HEK293 (cell line): ENCODE results near the gene LIMK2.

ENCODE experiments used
- IKZF3 ChIP-seq: fragments of 450-650 bp; IDR thresholded peaks from 2 replicates; pipeline ENCODE4 v1.5.0; 2018; ENCODE audit warnings: missing biosample characterization, mild to moderate bottlenecking, missing genetic modification characterization, moderate library complexity
- KLF8 ChIP-seq: fragments of 450-650 bp; formaldehyde crosslinking; IDR thresholded peaks from 2 replicates; pipeline ENCODE4 v1.5.1; 2016; ENCODE audit warnings: missing biosample characterization, missing genetic modification characterization
- PATZ1 ChIP-seq: fragments of 450-650 bp; formaldehyde crosslinking; IDR thresholded peaks from 2 replicates; pipeline ENCODE4 v1.5.1; 2016; ENCODE audit warnings: missing biosample characterization, missing genetic modification characterization
- SP2 ChIP-seq: fragments of 450-650 bp; formaldehyde crosslinking; IDR thresholded peaks from 2 replicates; pipeline ENCODE4 v1.5.1; 2016; ENCODE audit warnings: missing biosample characterization, missing genetic modification characterization
- YY1 ChIP-seq: fragments of 450-650 bp; formaldehyde crosslinking; IDR thresholded peaks from 2 replicates; pipeline ENCODE4 v1.5.1; 2018; ENCODE audit warnings: missing biosample characterization, missing genetic modification characterization
- ZBTB44 ChIP-seq: fragments of 450-650 bp; IDR thresholded peaks from 2 replicates; pipeline ENCODE4 v1.5.1; 2018; ENCODE audit warnings: missing biosample characterization, mild to moderate bottlenecking, missing genetic modification characterization
- ZFHX2 ChIP-seq: fragments of 450-650 bp; formaldehyde crosslinking; conservative IDR thresholded peaks from 2 replicates; pipeline ENCODE4 v1.5.1; 2016; ENCODE audit warnings: missing biosample characterization, missing genetic modification characterization
- ZFP41 ChIP-seq: fragments of 450-650 bp; formaldehyde crosslinking; IDR thresholded peaks from 2 replicates; pipeline ENCODE4 v1.5.1; 2016; ENCODE audit warnings: missing biosample characterization, missing genetic modification characterization, borderline replicate concordance
- ZNF239 ChIP-seq: fragments of 450-650 bp; formaldehyde crosslinking; IDR thresholded peaks from 2 replicates; pipeline ENCODE4 v1.5.1; 2016; ENCODE audit warnings: missing biosample characterization, missing genetic modification characterization
- ZNF26 ChIP-seq: fragments of 450-650 bp; formaldehyde crosslinking; IDR thresholded peaks from 2 replicates; pipeline ENCODE4 v1.5.1; 2016; ENCODE audit warnings: missing biosample characterization, missing genetic modification characterization
- ZNF266 ChIP-seq: fragments of 450-650 bp; formaldehyde crosslinking; IDR thresholded peaks from 2 replicates; pipeline ENCODE4 v1.5.1; 2016; ENCODE audit warnings: missing biosample characterization, missing genetic modification characterization, low read depth
- ZNF335 ChIP-seq: fragments of 450-650 bp; formaldehyde crosslinking; conservative IDR thresholded peaks from 2 replicates; pipeline ENCODE4 v1.5.1; 2016; ENCODE audit warnings: missing biosample characterization, missing genetic modification characterization
- ZNF354C ChIP-seq: fragments of 450-650 bp; formaldehyde crosslinking; IDR thresholded peaks from 2 replicates; pipeline ENCODE4 v1.5.1; 2016; ENCODE audit warnings: missing biosample characterization, missing genetic modification characterization, low read depth, borderline replicate concordance
- ZNF366 ChIP-seq: fragments of 450-650 bp; formaldehyde crosslinking; conservative IDR thresholded peaks from 2 replicates; pipeline ENCODE4 v1.5.1; 2016; ENCODE audit warnings: missing biosample characterization, missing genetic modification characterization
- ZNF433 ChIP-seq: fragments of 450-650 bp; formaldehyde crosslinking; IDR thresholded peaks from 2 replicates; pipeline ENCODE4 v1.5.1; 2016; ENCODE audit warnings: missing biosample characterization, missing genetic modification characterization, low read depth
- ZNF530 ChIP-seq: fragments of 450-650 bp; formaldehyde crosslinking; IDR thresholded peaks from 2 replicates; pipeline ENCODE4 v1.5.1; 2016; ENCODE audit warnings: low read depth, missing biosample characterization, missing genetic modification characterization
- ZNF544 ChIP-seq: fragments of 450-650 bp; formaldehyde crosslinking; IDR thresholded peaks from 2 replicates; pipeline ENCODE4 v1.5.0; 2017; ENCODE audit warnings: missing biosample characterization, missing genetic modification characterization
- ZNF585B ChIP-seq: fragments of 450-650 bp; formaldehyde crosslinking; IDR thresholded peaks from 2 replicates; pipeline ENCODE4 v1.5.1; 2016; ENCODE audit warnings: missing biosample characterization, missing genetic modification characterization
- ZNF626 ChIP-seq: fragments of 450-650 bp; sonication (Bioruptor Pico); formaldehyde crosslinking; IDR thresholded peaks from 2 replicates; pipeline ENCODE4 v1.5.1; 2018; ENCODE audit warnings: missing biosample characterization, missing genetic modification characterization, inconsistent platforms
- ZNF664 ChIP-seq: fragments of 450-650 bp; formaldehyde crosslinking; IDR thresholded peaks from 2 replicates; pipeline ENCODE4 v1.5.1; 2016; ENCODE audit warnings: missing biosample characterization, missing genetic modification characterization
- ZNF76 ChIP-seq: fragments of 450-650 bp; formaldehyde crosslinking; IDR thresholded peaks from 2 replicates; pipeline ENCODE4; 2016; ENCODE audit warnings: low read depth, missing biosample characterization, missing genetic modification characterization, borderline replicate concordance
- ZNF768 ChIP-seq: fragments of 450-650 bp; formaldehyde crosslinking; IDR thresholded peaks from 2 replicates; pipeline ENCODE4 v1.5.1; 2018; ENCODE audit warnings: missing biosample characterization, mild to moderate bottlenecking, missing genetic modification characterization
- ZNF785 ChIP-seq: fragments of 450-650 bp; formaldehyde crosslinking; IDR thresholded peaks from 2 replicates; pipeline ENCODE4 v1.5.1; 2016; ENCODE audit warnings: missing biosample characterization, missing genetic modification characterization
- ZNF791 ChIP-seq: fragments of 450-650 bp; formaldehyde crosslinking; IDR thresholded peaks from 2 replicates; pipeline ENCODE4 v1.5.1; 2016; ENCODE audit warnings: missing biosample characterization, missing genetic modification characterization
- ZNF792 ChIP-seq: fragments of 450-650 bp; formaldehyde crosslinking; IDR thresholded peaks from 2 replicates; pipeline ENCODE4 v1.5.1; 2016; ENCODE audit warnings: missing biosample characterization, missing genetic modification characterization
- TF ChIP-seq, protein P1 (sequence below): fragments of 450-650 bp; formaldehyde crosslinking; IDR thresholded peaks from 2 replicates; pipeline ENCODE4 v1.5.1; 2016; ENCODE audit warnings: missing biosample characterization, missing genetic modification characterization
- TF ChIP-seq, protein P2 (sequence below): fragments of 450-650 bp; formaldehyde crosslinking; IDR thresholded peaks from 2 replicates; pipeline ENCODE4 v1.5.1; 2016; ENCODE audit warnings: missing biosample characterization, missing genetic modification characterization
- TF ChIP-seq, protein P3 (sequence below): fragments of 450-650 bp; formaldehyde crosslinking; IDR thresholded peaks from 2 replicates; pipeline ENCODE4 v1.5.1; 2016; ENCODE audit warnings: missing biosample characterization, missing genetic modification characterization
- TF ChIP-seq, protein P4 (sequence below): fragments of 450-650 bp; formaldehyde crosslinking; IDR thresholded peaks from 2 replicates; pipeline ENCODE4 v1.5.1; 2016; ENCODE audit warnings: missing biosample characterization, missing genetic modification characterization

LIMK2 gene

DNA sequence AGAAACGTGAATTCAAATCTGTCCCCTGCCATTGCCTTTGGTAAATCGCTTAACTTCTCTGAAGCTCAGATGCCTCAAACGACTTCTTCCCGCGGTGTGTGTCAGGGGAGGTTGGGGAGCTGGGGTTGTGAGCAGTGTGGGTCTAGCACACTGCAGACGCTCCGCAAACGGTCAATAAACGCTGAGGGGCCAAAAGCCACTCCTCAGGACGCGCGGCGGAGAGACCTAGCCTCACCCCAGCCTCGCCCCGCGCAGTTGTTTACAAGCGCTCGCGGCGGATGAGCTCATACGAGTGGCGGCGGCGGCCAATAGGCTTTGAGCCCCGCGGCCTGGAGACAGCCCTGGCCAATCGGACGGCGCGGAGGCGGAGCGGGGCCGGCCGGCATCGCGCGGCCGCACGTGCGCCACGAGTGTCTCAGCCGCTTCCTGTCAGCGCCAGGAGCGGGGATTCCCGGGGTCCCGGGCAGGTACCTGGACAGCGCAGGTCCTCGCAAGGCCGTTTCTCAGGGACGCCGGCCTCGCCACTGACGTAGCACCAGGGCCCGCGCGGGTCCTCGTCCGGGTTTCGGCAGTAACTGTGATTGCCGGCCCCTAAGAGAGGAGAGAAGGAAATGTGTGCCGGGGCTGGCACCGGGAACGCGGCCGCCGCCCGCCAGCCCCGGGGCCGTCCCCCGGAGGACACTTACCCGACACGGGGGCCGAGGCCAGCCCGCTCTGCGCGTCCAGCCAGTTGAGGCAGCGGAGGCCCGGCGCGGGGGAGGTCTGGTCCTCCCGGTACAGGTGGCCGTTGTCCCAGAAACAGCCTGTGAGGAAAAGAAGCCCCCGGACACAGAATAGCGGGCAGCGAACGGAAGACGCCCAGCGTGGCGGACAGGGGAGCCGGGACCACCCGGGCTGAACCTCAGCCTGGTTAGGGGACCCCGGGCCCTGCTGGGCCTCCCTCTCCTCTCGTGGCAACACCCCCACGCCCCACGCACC lies 78.7 kb downstream of the LIMK2 start (continued):
- TF ChIP-seq ZNF544 (tag by site-specific recombination), result no peak
- TF ChIP-seq ZNF26 (tag by site-specific recombination), result no peak
- TF ChIP-seq, protein P1, sequence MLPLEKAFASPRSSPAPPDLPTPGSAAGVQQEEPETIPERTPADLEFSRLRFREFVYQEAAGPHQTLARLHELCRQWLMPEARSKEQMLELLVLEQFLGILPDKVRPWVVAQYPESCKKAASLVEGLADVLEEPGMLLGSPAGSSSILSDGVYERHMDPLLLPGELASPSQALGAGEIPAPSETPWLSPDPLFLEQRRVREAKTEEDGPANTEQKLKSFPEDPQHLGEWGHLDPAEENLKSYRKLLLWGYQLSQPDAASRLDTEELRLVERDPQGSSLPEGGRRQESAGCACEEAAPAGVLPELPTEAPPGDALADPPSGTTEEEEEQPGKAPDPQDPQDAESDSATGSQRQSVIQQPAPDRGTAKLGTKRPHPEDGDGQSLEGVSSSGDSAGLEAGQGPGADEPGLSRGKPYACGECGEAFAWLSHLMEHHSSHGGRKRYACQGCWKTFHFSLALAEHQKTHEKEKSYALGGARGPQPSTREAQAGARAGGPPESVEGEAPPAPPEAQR (tag by site-specific recombination), result no peak
- peak; percentile 90 for TF ChIP-seq ZNF335 (tag by site-specific recombination)
- no peak for TF ChIP-seq ZNF433
- TF ChIP-seq ZNF785 (tag by site-specific recombination), result no peak
- TF ChIP-seq ZBTB44, result no peak
- no peak for TF ChIP-seq ZFP41
- no peak for TF ChIP-seq ZNF266 (tag by site-specific recombination)
- TF ChIP-seq ZNF585B, result no peak
- TF ChIP-seq ZNF792 (tag by site-specific recombination), result no peak
- TF ChIP-seq KLF8 (tag by site-specific recombination), result peak; percentile 80
- TF ChIP-seq SP2, result peak; percentile 82
- no peak for TF ChIP-seq ZNF664 (tag by site-specific recombination)
- TF ChIP-seq, protein P2, sequence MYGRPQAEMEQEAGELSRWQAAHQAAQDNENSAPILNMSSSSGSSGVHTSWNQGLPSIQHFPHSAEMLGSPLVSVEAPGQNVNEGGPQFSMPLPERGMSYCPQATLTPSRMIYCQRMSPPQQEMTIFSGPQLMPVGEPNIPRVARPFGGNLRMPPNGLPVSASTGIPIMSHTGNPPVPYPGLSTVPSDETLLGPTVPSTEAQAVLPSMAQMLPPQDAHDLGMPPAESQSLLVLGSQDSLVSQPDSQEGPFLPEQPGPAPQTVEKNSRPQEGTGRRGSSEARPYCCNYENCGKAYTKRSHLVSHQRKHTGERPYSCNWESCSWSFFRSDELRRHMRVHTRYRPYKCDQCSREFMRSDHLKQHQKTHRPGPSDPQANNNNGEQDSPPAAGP (tag by site-specific recombination), result peak; percentile 66; the same call in 1 of the 2 replicates
- peak; percentile 20; the same call in 1 of the 2 replicates for TF ChIP-seq PATZ1 (tag by site-specific recombination)
- TF ChIP-seq ZNF366 (tag by site-specific recombination), result no peak
- peak; percentile 62 for TF ChIP-seq ZFHX2 (tag by site-specific recombination)
- TF ChIP-seq ZNF626 (tag by site-specific recombination), result no peak
- no peak for TF ChIP-seq ZNF530 (tag by site-specific recombination)
- no peak for TF ChIP-seq ZNF239 (tag by site-specific recombination)
- TF ChIP-seq ZNF791 (tag by site-specific recombination), result no peak
- TF ChIP-seq ZNF76 (tag by site-specific recombination), result no peak
- TF ChIP-seq ZNF354C (tag by site-specific recombination), result no peak
- peak; percentile 15; the same call in 1 of the 2 replicates for TF ChIP-seq IKZF3 (tag by site-specific recombination)
- TF ChIP-seq, protein P3, sequence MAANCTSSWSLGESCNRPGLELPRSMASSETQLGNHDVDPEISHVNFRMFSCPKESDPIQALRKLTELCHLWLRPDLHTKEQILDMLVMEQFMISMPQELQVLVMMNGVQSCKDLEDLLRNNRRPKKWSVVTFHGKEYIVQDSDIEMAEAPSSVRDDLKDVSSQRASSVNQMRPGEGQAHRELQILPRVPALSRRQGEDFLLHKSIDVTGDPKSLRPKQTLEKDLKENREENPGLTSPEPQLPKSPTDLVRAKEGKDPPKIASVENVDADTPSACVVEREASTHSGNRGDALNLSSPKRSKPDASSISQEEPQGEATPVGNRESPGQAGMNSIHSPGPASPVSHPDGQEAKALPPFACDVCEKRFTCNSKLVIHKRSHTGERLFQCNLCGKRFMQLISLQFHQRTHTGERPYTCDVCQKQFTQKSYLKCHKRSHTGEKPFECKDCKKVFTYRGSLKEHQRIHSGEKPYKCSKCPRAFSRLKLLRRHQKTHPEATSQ (tag by site-specific recombination), result no peak
- no peak for TF ChIP-seq YY1 (tag by site-specific recombination)
- TF ChIP-seq, protein P4, sequence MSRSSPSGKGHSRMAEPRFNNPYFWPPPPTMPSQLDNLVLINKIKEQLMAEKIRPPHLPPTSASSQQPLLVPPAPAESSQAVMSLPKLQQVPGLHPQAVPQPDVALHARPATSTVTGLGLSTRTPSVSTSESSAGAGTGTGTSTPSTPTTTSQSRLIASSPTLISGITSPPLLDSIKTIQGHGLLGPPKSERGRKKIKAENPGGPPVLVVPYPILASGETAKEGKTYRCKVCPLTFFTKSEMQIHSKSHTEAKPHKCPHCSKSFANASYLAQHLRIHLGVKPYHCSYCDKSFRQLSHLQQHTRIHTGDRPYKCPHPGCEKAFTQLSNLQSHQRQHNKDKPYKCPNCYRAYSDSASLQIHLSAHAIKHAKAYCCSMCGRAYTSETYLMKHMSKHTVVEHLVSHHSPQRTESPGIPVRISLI (tag by site-specific recombination), result no peak
- TF ChIP-seq ZNF768 (tag by site-specific recombination), result no peak
